GM20000 (cell line): ENCODE results near the gene EXOC4.

Source experiments
- DNase-seq: peaks from one replicate; pipeline ENCODE4 v3.0.0; 2012; ENCODE audit warnings: low spot score
- TF ChIP-seq, protein P1 (sequence below): IDR thresholded peaks from 2 replicates; pipeline ENCODE4 v1.5.1; 2012; ENCODE audit warnings: mild to moderate bottlenecking, control low read depth; ENCODE audit errors: extremely low read depth, missing control alignments

The EXOC4 gene

GRCh38 chr7:133936074-133936473 lies 683.2 kb downstream of the EXOC4 start:
- DNase-seq: no peak
- TF ChIP-seq, protein P1, sequence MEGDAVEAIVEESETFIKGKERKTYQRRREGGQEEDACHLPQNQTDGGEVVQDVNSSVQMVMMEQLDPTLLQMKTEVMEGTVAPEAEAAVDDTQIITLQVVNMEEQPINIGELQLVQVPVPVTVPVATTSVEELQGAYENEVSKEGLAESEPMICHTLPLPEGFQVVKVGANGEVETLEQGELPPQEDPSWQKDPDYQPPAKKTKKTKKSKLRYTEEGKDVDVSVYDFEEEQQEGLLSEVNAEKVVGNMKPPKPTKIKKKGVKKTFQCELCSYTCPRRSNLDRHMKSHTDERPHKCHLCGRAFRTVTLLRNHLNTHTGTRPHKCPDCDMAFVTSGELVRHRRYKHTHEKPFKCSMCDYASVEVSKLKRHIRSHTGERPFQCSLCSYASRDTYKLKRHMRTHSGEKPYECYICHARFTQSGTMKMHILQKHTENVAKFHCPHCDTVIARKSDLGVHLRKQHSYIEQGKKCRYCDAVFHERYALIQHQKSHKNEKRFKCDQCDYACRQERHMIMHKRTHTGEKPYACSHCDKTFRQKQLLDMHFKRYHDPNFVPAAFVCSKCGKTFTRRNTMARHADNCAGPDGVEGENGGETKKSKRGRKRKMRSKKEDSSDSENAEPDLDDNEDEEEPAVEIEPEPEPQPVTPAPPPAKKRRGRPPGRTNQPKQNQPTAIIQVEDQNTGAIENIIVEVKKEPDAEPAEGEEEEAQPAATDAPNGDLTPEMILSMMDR: no peak

GRCh38 chr7:133937786-133938185 lies 684.9 kb downstream of the EXOC4 start:
- no peak for DNase-seq
- TF ChIP-seq, protein P1: no peak

- TF ChIP-seq, protein P1: no peak
- DNase-seq: no peak
Observed at GRCh38 chr7:133940368-133940767, 687.5 kb downstream of the EXOC4 start.

GRCh38 chr7:133941496-133941895 lies 688.6 kb downstream of the EXOC4 start:
- DNase-seq: no peak

GRCh38 chr7:133945497-133945896 lies 692.6 kb downstream of the EXOC4 start:
- no peak for DNase-seq
- TF ChIP-seq, protein P1: no peak

More at GRCh38 chr7:133941496-133941895, 688.6 kb downstream of the EXOC4 start:
- TF ChIP-seq, protein P1: no peak

GRCh38 chr7:133947458-133948254 lies 694.8 kb downstream of the EXOC4 start:
- TF ChIP-seq, protein P1: no peak
- no peak for DNase-seq

DNA sequence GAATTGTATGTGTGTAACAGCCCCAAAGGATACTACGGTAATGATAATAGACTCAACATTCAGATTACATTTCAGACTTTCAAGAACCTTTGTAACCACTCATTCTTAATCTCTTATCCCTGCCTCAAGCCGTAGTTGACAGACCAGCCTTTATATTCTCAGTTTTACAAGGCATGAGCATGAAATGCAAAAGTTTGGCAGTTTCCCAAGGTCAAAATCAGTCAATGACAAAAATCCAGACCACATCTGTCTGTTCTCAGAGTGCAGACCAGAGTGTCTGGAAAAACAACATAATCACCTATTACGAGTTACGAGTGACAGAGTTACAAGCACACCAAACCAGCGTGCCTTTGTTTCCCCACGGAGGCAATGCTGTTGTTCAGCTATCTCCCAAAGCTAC lies 695.7 kb downstream of the EXOC4 start:
- TF ChIP-seq, protein P1: no peak
- DNase-seq: no peak
